H1 (cell line): Measurements from ENCODE around the gene SPOCK3. TPM values are rescaled to one million over a fixed set of nuclear protein-coding genes. Genes with fewer than 3 reads are reported as not detected.

Source experiments
- CTCF ChIA-PET: fragments of 300-600 bp; sonication (Branson Sonifier 250); formaldehyde crosslinking; loops from one replicate; lab custom pipeline; 2021; ENCODE audit not compliant: partially characterized antibody; lab: Charles Lee
- POLR2A ChIA-PET: fragments of 300-600 bp; sonication (Branson Sonifier 250); formaldehyde crosslinking; loops from one replicate; lab custom pipeline; 2021; ENCODE audit warnings: inconsistent platforms; ENCODE audit not compliant: partially characterized antibody; lab: Charles Lee
- DNase-seq, 2 experiments: peaks; one replicate each; pipeline versions ENCODE4 v3.0.0 to v3.0.0-alpha.2; 2010 to 2022; ENCODE audit warnings: low spot score in 2 of 2, low read depth in 1 of 2, mixed read lengths in 1 of 2
- FAIRE-seq: peaks from 2 replicates; lab custom pipeline; 2011; peaks lifted over from hg19 to GRCh38; lab: Jason Lieb, UNC
- H2AFZ ChIP-seq: 2 replicates; pipeline ENCODE4 v1.8.1; 2012; ENCODE audit warnings: low read length, inconsistent platforms
- H2AK5ac ChIP-seq: 2 replicates; pipeline ENCODE4 v1.6.1; 2013; ENCODE audit warnings: low read depth, low read length
- H2BK120ac ChIP-seq: replicated peaks from 2 replicates; pipeline ENCODE3; 2013; ENCODE audit warnings: low read depth, low read length, inconsistent platforms
- H2BK12ac ChIP-seq: 2 replicates; pipeline ENCODE4 v1.6.1; 2013; ENCODE audit warnings: low read depth, low read length
- H2BK15ac ChIP-seq: 2 replicates; pipeline ENCODE4 v1.6.1; 2013; ENCODE audit warnings: low read length
- H2BK20ac ChIP-seq: 2 replicates; pipeline ENCODE4 v1.6.1; 2013; ENCODE audit warnings: low read length
- H2BK5ac ChIP-seq: 2 replicates; pipeline ENCODE4 v1.6.1; 2013; ENCODE audit warnings: low read depth, low read length
- H3K14ac ChIP-seq: 2 replicates; pipeline ENCODE4 v1.6.1; 2013; ENCODE audit warnings: inconsistent platforms; ENCODE audit not compliant: insufficient read length
- H3K18ac ChIP-seq: 2 replicates; pipeline ENCODE4 v1.6.1; 2013; ENCODE audit warnings: low read length; ENCODE audit errors: extremely low read depth
- H3K23ac ChIP-seq: 2 replicates; pipeline ENCODE4 v1.6.1; 2013; ENCODE audit warnings: inconsistent platforms; ENCODE audit not compliant: insufficient read length
- H3K23me2 ChIP-seq: 2 replicates; pipeline ENCODE4 v1.6.1; 2013; ENCODE audit warnings: low read depth, low read length
- H3K27ac ChIP-seq: 2 replicates; pipeline ENCODE4 v1.6.1; 2011; ENCODE audit warnings: low read depth, low read length, inconsistent platforms
- H3K27me3 ChIP-seq, 4 experiments: replicated peaks in 1 of 4; 1 replicate in 1 of 4; 2 replicates in 3 of 4; pipeline versions ENCODE4 v1.6.1 to v1.8.1; 2011 to 2013; ENCODE audit warnings: low read length in 3 of 4, mild to moderate bottlenecking in 3 of 4, inconsistent platforms in 2 of 4, mixed read lengths in 2 of 4, moderate library complexity in 1 of 4; ENCODE audit not compliant: control insufficient read depth in 3 of 4, insufficient read depth in 3 of 4; ENCODE audit errors: extremely low read depth in 1 of 4
- H3K36me3 ChIP-seq, 4 experiments: 2 replicates each; pipeline versions ENCODE4 v1.6.1 to v1.8.1; 2011 to 2013; ENCODE audit warnings: mild to moderate bottlenecking in 4 of 4, low read length in 3 of 4, moderate library complexity in 2 of 4, control low read depth in 1 of 4, inconsistent platforms in 1 of 4; ENCODE audit not compliant: insufficient read depth in 4 of 4, control insufficient read depth in 2 of 4
- H3K4ac ChIP-seq: replicated peaks from 2 replicates; pipeline ENCODE3; 2013; ENCODE audit warnings: low read length, low read depth, mixed read lengths, inconsistent platforms; ENCODE audit not compliant: insufficient read length
- H3K4me1 ChIP-seq, 4 experiments: replicated peaks in 1 of 4; 1 replicate in 1 of 4; 2 replicates in 3 of 4; pipeline versions ENCODE4 v1.6.1 to v1.8.1; 2011 to 2013; ENCODE audit warnings: low read length in 3 of 4, inconsistent platforms in 2 of 4, mixed read lengths in 1 of 4; ENCODE audit not compliant: insufficient read depth in 4 of 4, control insufficient read depth in 3 of 4
- H3K4me2 ChIP-seq, 2 experiments: 2 replicates each; pipeline versions ENCODE4 v1.6.1 to v1.8.1; 2011 to 2013; ENCODE audit warnings: low read depth in 2 of 2, low read length in 2 of 2, control low read depth in 1 of 2, inconsistent platforms in 1 of 2, mild to moderate bottlenecking in 1 of 2; ENCODE audit not compliant: insufficient read depth in 1 of 2
- H3K4me3 ChIP-seq, 4 experiments: fragments of 200-600, 300-600 bp in 1 of 4; sonication (generic), shearing (Covaris generic), sonication (Bioruptor Twin) in 1 of 4; 2 replicates each; pipeline versions ENCODE4 v1.5.1 to v1.8.1; 2011 to 2016; ENCODE audit warnings: low read length in 4 of 4, low read depth in 3 of 4, control low read depth in 2 of 4, inconsistent platforms in 2 of 4, mild to moderate bottlenecking in 2 of 4, mixed read lengths in 1 of 4, moderate library complexity in 1 of 4; ENCODE audit not compliant: insufficient read depth in 2 of 4; ENCODE audit errors: extremely low read depth in 1 of 4
- H3K56ac ChIP-seq: replicated peaks from 2 replicates; pipeline ENCODE3; 2013; ENCODE audit warnings: low read depth, mild to moderate bottlenecking, mixed read lengths, low read length, inconsistent platforms; ENCODE audit not compliant: insufficient read length
- H3K79me1 ChIP-seq: 2 replicates; pipeline ENCODE4 v1.6.1; 2013; ENCODE audit warnings: low read depth, low read length, control low read depth
- H3K79me2 ChIP-seq, 2 experiments: 2 replicates each; pipeline versions ENCODE4 v1.6.1 to v1.8.1; 2012 to 2013; ENCODE audit warnings: low read length in 2 of 2, mild to moderate bottlenecking in 2 of 2, inconsistent platforms in 1 of 2; ENCODE audit not compliant: insufficient read depth in 2 of 2, control insufficient read depth in 1 of 2
- H3K9ac ChIP-seq, 4 experiments: replicated peaks in 1 of 4; 1 replicate in 1 of 4; 2 replicates in 3 of 4; pipeline versions ENCODE4 v1.6.1 to v1.8.1; 2011 to 2013; ENCODE audit warnings: low read depth in 3 of 4, low read length in 3 of 4, control low read depth in 2 of 4, mild to moderate bottlenecking in 2 of 4, moderate library complexity in 2 of 4, inconsistent platforms in 1 of 4; ENCODE audit errors: extremely low read depth in 1 of 4
- H3K9me3 ChIP-seq, 2 experiments: 2 replicates each; pipeline versions ENCODE4 v1.6.1 to v1.8.1; 2012 to 2013; ENCODE audit warnings: mild to moderate bottlenecking in 2 of 2, moderate library complexity in 2 of 2, control low read depth in 1 of 2, inconsistent platforms in 1 of 2, low read depth in 1 of 2, low read length in 1 of 2, mixed read lengths in 1 of 2; ENCODE audit not compliant: insufficient read depth in 2 of 2
- H4K20me1 ChIP-seq, 2 experiments: replicated peaks in 1 of 2; 2 replicates each; pipeline versions ENCODE3 to v1.8.1; 2011 to 2013; ENCODE audit warnings: inconsistent platforms in 2 of 2, low read length in 2 of 2, mild to moderate bottlenecking in 1 of 2; ENCODE audit not compliant: insufficient read depth in 2 of 2, control insufficient read depth in 1 of 2
- H4K5ac ChIP-seq: 2 replicates; pipeline ENCODE4 v1.6.1; 2013; ENCODE audit warnings: low read length, low read depth, mixed read lengths, inconsistent platforms; ENCODE audit not compliant: insufficient read length
- H4K8ac ChIP-seq: 2 replicates; pipeline ENCODE4 v1.8.0; 2013; ENCODE audit warnings: mild to moderate bottlenecking, moderate library complexity, low read length, inconsistent platforms; ENCODE audit not compliant: insufficient read depth; ENCODE audit errors: extremely low read depth
- H4K91ac ChIP-seq: replicated peaks from 2 replicates; pipeline ENCODE3; 2013; ENCODE audit warnings: low read length, mixed read lengths, inconsistent platforms; ENCODE audit not compliant: insufficient read length
- ATF3 ChIP-seq: IDR thresholded peaks from 2 replicates; pipeline ENCODE4 v1.6.1; 2011; ENCODE audit warnings: low read depth, mild to moderate bottlenecking, low read length; ENCODE audit not compliant: insufficient read depth
- CHD2 ChIP-seq: IDR thresholded peaks from 2 replicates; pipeline ENCODE4 v1.6.1; 2012; ENCODE audit warnings: low read length, improper control_type of control experiment
- EZH2 ChIP-seq: fragments of 200-600 bp; sonication (generic); IDR thresholded peaks from 2 replicates; pipeline ENCODE4 v1.7.1; 2012; ENCODE audit warnings: low read depth, mild to moderate bottlenecking, moderate library complexity, low read length, inconsistent platforms; ENCODE audit not compliant: severe bottlenecking
- FOSL1 ChIP-seq: IDR thresholded peaks from 2 replicates; pipeline ENCODE4 v1.6.1; 2011; ENCODE audit warnings: mild to moderate bottlenecking, low read depth, low read length, moderate library complexity; ENCODE audit not compliant: insufficient read depth
- KDM1A ChIP-seq: fragments of 200-600, 300-600 bp; sonication (generic); IDR thresholded peaks from 2 replicates; pipeline ENCODE4 v1.7.1; 2016; ENCODE audit warnings: mild to moderate bottlenecking, low read length, borderline replicate concordance
- POU5F1 ChIP-seq: IDR thresholded peaks from 2 replicates; pipeline ENCODE4 v1.6.1; 2011; ENCODE audit warnings: low read depth, mild to moderate bottlenecking, low read length, moderate library complexity
- SP2 ChIP-seq: IDR thresholded peaks from 2 replicates; pipeline ENCODE4 v1.6.1; 2012; ENCODE audit warnings: mild to moderate bottlenecking, low read length, inconsistent platforms
- TBP ChIP-seq: IDR thresholded peaks from 2 replicates; pipeline ENCODE4 v1.6.1; 2011; ENCODE audit warnings: low read depth, low read length, improper control_type of control experiment
- TEAD4 ChIP-seq: IDR thresholded peaks from 2 replicates; pipeline ENCODE4 v1.6.1; 2012; ENCODE audit warnings: low read depth, low read length, inconsistent platforms, mixed read lengths
- WGBS, 2 experiments: shearing (Covaris generic) in 1 of 2; methylation state at CpG; one replicate each; pipeline versions ENCODE4 v1.1.6 to v1.1.7; 2013 to 2015; ENCODE audit warnings: low lambda C conversion rate in 2 of 2, mixed read lengths in 2 of 2, inconsistent platforms in 1 of 2, low coverage in 1 of 2, missing lambda C conversion rate in 1 of 2; ENCODE audit not compliant: insufficient replicate concordance in 2 of 2, insufficient coverage in 1 of 2, insufficient read length in 1 of 2; ENCODE audit errors: extremely low coverage in 1 of 2, missing lambda C conversion rate in 1 of 2; 5-methylcytosine and 5-hydroxymethylcytosine counted together
- polyA plus RNA-seq, 7 experiments: library from polyadenylated mRNA; depleted of rRNA in 3 of 7; stranded (reverse) in 5 of 7; unstranded in 2 of 7; fragments of >200 nt in 5 of 7; fragments of 200-250 nt in 2 of 7; gene quantifications; 1 replicate in 5 of 7; 2 replicates in 1 of 7; 4 replicates in 1 of 7; pipeline versions ENCODE4 v1.2.1 to v1.2.3, GENCODE V29; 2011 to 2013; ENCODE audit warnings: missing spikeins in 2 of 7, mixed read lengths in 2 of 7
- total RNA-seq: library from RNA; stranded (reverse); fragmentation: NEBNext Ultra II Directional; extraction: Animal tissue kit (Norgen Biotek cat#: 25700); gene quantifications from 2 replicates; pipeline ENCODE4 v1.2.1, GENCODE V29; 2021
- TF ChIP-seq, protein P1 (sequence below): IDR thresholded peaks from 2 replicates; pipeline ENCODE4 v1.6.1; 2012; ENCODE audit warnings: inconsistent platforms

The SPOCK3 gene
- total and polyA plus RNA-seq, 2 of the 8 experiments (the other 6 are each of a cell fraction or from before 2014, with no cell fraction given), result 0.14 to 0.60 TPM

DNA sequence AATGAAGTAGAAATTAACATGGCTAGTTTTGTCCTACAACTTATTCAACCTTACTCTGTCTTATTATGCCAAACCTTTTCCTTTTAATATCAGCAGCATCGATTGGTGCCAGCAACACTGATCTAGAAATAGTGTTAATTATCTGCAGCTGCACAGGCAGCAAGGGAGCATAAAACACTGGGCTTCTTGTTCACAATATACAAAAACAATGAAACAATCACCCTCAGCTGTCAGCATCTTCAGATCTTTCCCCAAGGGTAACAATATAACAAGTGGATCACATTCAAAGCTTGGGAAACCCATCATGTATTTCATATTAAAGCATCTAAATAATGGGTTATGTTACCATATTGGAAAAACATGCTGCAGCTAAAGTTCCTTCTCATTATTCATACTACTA lies 238.1 kb downstream of the SPOCK3 start:
- no peak overlapping the region for H3K27ac ChIP-seq
- no peaks in the 10 kb centered on the region for H4K20me1 ChIP-seq
- H3K56ac ChIP-seq, result no peak overlapping the region
- H3K4ac ChIP-seq, result no peak overlapping the region
- no peak overlapping the region for H3K23ac ChIP-seq
- DNase-seq (no peak), FAIRE-seq (no peak)
- H3K18ac ChIP-seq, result no peak overlapping the region
- no peak overlapping the region for H3K4me2 ChIP-seq
- no peak overlapping the region for H2BK120ac ChIP-seq
- no peak overlapping the region for H2AK5ac ChIP-seq
- no peak overlapping the region for H2BK5ac ChIP-seq
- no peaks in the 10 kb centered on the region for H3K4me1 ChIP-seq
- no peak overlapping the region for H4K8ac ChIP-seq
- H2AFZ ChIP-seq, result no peak overlapping the region
- no peak overlapping the region for H2BK12ac ChIP-seq
- 92% methylated on average over 1 of the region's 1 CpG; no CpG with 5 or more reads in 1 of the 2 experiments for WGBS, 2 experiments
- no peak overlapping the region for H3K4me3 ChIP-seq
- H3K27me3 ChIP-seq, result no peaks in the 10 kb centered on the region
- ChIA-PET CTCF (interaction anchor here (1.2 kb wide), 1 partner anchor 96 kb away, joined by 3 read pairs; no protein-coding TSS in a partner anchor), POLR2A (no interaction called here)
- H4K5ac ChIP-seq, result no peak overlapping the region
- H3K79me1 ChIP-seq, result no peaks in the 10 kb centered on the region
- no peak overlapping the region for H3K9ac ChIP-seq
- H3K14ac ChIP-seq, result no peak overlapping the region
- no peaks in the 10 kb centered on the region for H3K23me2 ChIP-seq
- no peak overlapping the region for H4K91ac ChIP-seq
- H3K9me3 ChIP-seq, result no peaks in the 10 kb centered on the region
- no peaks in the 10 kb centered on the region for H3K36me3 ChIP-seq
- H2BK15ac ChIP-seq, result no peak overlapping the region
- H2BK20ac ChIP-seq, result no peak overlapping the region
- no peaks in the 10 kb centered on the region for H3K79me2 ChIP-seq
- TF ChIP-seq CHD2 (no peak), ATF3 (no peak), FOSL1 (no peak), POU5F1 (no peak), EZH2 (no peak), KDM1A (no peak), TEAD4 (no peak), TBP (no peak), SP2 (no peak)
- TF ChIP-seq, protein P1, sequence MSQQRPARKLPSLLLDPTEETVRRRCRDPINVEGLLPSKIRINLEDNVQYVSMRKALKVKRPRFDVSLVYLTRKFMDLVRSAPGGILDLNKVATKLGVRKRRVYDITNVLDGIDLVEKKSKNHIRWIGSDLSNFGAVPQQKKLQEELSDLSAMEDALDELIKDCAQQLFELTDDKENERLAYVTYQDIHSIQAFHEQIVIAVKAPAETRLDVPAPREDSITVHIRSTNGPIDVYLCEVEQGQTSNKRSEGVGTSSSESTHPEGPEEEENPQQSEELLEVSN, result no peak
